Measurements from ENCODE around the gene GABRB3. TPM values are rescaled to one million over a fixed set of nuclear protein-coding genes. Genes with fewer than 3 reads are reported as not detected.
A peak's percentile ranks its signal among the peaks of the same experiment; 100 is the strongest.

GABRB3 gene
- total and polyA plus RNA-seq, 12 donors, result 0.23 to 4.5 (median 1.7) TPM

DNA sequence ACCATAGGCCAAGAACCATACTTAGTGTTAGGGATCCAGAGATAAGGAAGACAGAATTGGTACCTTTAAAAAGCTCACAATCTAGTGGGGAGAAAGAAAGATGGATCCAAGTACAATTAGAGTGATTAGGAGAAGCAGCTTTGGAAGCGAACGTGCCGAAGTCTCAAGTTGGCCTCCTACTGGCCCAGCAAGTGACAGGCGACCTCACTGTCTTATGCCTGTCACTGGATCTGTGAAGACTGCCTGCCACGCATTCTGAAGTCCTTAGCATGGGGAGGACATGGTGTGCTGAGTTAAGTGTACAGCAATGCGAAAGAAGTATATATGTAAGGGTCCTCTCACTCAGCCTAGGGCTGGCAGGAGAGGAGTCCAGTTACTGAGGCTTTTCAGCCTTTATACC lies 141.0 kb downstream of the GABRB3 start:
- H3K4me1 ChIP-seq, result peaks cover 0 to 9% (median 0%) of the 10 kb centered on the region in 9 donors
- H3K36me3 ChIP-seq, result no peaks in the 10 kb centered on the region
- 59 to 60% methylated on average over 6 of the region's 6 CpGs for WGBS, 2 donors
- H3K4me3 ChIP-seq, result no peak overlapping the region
- ATAC-seq (no peak), DNase-seq (no peak)
- TF ChIP-seq, protein P1, sequence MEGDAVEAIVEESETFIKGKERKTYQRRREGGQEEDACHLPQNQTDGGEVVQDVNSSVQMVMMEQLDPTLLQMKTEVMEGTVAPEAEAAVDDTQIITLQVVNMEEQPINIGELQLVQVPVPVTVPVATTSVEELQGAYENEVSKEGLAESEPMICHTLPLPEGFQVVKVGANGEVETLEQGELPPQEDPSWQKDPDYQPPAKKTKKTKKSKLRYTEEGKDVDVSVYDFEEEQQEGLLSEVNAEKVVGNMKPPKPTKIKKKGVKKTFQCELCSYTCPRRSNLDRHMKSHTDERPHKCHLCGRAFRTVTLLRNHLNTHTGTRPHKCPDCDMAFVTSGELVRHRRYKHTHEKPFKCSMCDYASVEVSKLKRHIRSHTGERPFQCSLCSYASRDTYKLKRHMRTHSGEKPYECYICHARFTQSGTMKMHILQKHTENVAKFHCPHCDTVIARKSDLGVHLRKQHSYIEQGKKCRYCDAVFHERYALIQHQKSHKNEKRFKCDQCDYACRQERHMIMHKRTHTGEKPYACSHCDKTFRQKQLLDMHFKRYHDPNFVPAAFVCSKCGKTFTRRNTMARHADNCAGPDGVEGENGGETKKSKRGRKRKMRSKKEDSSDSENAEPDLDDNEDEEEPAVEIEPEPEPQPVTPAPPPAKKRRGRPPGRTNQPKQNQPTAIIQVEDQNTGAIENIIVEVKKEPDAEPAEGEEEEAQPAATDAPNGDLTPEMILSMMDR (IDR thresholded peaks at IDR 0.05), result no peak
- no peak overlapping the region for H3K27ac ChIP-seq
- H3K9me3 ChIP-seq, result peaks cover 0 to 24% (median 0%) of the 10 kb centered on the region in 11 donors
- peaks cover 0 to 7% (median 0%) of the 10 kb centered on the region in 7 donors for H3K27me3 ChIP-seq
- intact Hi-C loops (cut with DNase I), result no loop called here

DNA sequence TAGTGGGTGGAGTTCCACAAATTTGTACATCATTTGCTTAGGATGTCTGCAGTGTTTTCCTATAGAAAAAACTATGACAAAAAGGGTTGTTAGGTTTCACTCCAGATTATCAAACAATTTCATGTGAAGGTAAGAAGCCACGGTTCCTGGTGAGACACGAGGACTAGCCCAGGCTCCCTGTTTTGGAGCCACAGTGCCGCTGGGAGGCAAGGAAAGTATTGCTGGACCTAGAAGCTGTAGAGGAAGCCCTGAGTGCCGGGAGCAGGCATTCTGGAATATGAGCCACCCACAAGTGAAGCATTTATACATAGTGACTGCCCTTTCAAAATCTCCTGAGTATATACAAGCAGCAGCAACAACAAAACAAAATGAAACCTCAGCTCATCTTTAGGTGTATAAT lies 142.0 kb downstream of the GABRB3 start:
- no peak overlapping the region for H3K4me3 ChIP-seq
- intact Hi-C loops (cut with DNase I), result no loop called here
- ATAC-seq (no peak), DNase-seq (no peak)
- H3K4me1 ChIP-seq, result peaks cover 0 to 7% (median 0%) of the 10 kb centered on the region in 9 donors
- peaks cover 0 to 32% (median 0%) of the 10 kb centered on the region in 11 donors for H3K9me3 ChIP-seq
- H3K27me3 ChIP-seq, result peaks cover 0 to 7% (median 0%) of the 10 kb centered on the region in 7 donors
- no peaks in the 10 kb centered on the region for H3K36me3 ChIP-seq
- WGBS, 2 donors, result 46 to 48% methylated on average over 4 of the region's 4 CpGs
- TF ChIP-seq, protein P1 (IDR thresholded peaks at IDR 0.05), result no peak
- no peak overlapping the region for H3K27ac ChIP-seq

DNA sequence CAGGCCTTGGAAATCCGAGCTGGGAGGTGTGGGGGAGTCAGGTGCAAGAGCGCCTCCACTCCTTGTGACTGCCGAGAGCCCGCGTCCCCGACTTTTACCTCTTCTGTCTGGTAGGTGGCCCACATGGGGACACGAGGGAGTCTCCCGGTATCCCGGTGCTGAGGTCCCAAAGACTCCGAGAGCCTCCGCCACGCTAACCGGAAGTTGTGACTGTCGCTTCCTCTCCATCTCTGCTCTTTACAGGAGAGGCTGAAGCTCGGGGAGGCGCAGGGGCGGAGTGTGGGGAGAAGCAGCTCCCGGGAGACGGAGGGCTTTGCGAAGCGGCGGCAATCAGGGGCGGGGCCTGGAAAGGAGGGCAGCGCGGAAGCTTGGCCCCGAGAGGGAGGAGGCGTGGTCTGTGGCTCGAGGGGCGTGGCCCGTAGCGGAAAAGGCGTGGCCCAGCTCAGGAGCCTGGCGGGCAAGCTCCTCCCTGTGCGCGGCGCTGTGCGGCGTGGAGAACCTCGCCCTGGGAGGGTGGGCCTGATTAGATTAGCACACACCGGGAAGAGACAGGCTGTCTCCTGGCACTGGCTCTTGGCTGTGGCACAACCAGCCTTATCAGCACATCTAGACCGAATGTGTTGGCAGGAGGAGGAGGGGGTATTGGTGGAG lies 143.9 kb downstream of the GABRB3 start:
- Histone ChIP-seq H3K4me3 (peak overlapping the region in 8 of 10 donors; percentile 2 to 44 (median 26)), H3K4me1 (no peaks in the 10 kb centered on the region), H3K27ac (peak overlapping the region in 1 of 10 donors; percentile 41), H3K27me3 (peaks cover 0 to 5% (median 0%) of the 10 kb centered on the region in 7 donors), H3K9me3 (peaks cover 0 to 40% (median 0%) of the 10 kb centered on the region in 11 donors), H3K36me3 (no peaks in the 10 kb centered on the region)
- WGBS, 2 donors, result 69 to 70% methylated on average over 41 of the region's 41 CpGs
- DNase-seq (peak; percentile 40 to 64), ATAC-seq (peak; percentile 63 to 97 (median 88))
- intact Hi-C loops (cut with DNase I), result no loop called here
- TF ChIP-seq, protein P1 (IDR thresholded peaks at IDR 0.05), result no peak

DNA sequence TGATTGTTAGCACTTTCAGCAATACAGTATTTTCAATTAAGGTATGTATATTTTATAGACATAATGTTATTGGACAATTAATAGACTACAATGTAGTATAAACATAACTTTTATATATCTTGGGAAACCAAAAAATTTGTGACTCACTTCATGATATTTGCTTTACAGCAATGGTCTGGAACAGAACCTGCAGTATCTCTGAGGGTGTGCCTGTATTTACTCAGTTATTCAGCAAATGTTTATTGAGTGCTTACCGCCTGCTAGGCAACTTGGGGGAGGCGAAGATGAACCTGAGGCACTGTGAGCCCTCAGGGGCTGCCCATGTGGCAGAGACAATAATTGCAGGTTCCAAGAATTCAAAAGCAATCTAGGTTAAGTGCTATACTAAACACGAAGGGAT lies 144.8 kb downstream of the GABRB3 start:
- no peaks in the 10 kb centered on the region for H3K4me1 ChIP-seq
- no peak overlapping the region for H3K27ac ChIP-seq
- TF ChIP-seq, protein P1 (IDR thresholded peaks at IDR 0.05), result no peak
- 80 to 82% methylated on average over 3 of the region's 3 CpGs for WGBS, 2 donors
- intact Hi-C loops (cut with DNase I), result no loop called here
- H3K36me3 ChIP-seq, result no peaks in the 10 kb centered on the region
- ATAC-seq (no peak), DNase-seq (no peak)
- H3K4me3 ChIP-seq, result peak overlapping the region in 1 of 10 donors; percentile 44
- peaks cover 0 to 5% (median 0%) of the 10 kb centered on the region in 7 donors for H3K27me3 ChIP-seq
- H3K9me3 ChIP-seq, result peaks cover 0 to 40% (median 0%) of the 10 kb centered on the region in 11 donors

Data from heart right ventricle (tissue), 16 donors.